ENCODE results near the gene SDHB.

The SDHB gene

DNA sequence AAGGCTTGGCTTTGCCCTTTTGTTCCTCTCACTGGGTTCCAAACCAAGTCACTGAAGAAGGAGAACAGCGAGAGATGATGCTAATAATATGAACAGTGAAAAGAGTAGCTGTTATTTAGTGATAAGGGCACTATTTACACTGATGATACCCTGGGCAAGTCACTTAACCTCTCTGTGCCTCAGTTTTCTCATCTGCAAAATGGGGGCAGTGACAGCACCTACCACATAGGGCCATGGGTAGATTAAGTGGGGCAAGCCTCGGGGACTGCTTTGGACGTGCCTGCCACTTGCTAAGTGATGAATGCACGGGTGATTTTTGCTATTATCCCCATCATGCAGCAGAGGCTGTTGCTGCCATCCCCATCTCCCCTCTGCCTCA, 51.3 kb downstream of the SDHB start:
- no peak for DNase-seq (ENCODE audit: extremely low read depth, insufficient read length)
- Histone ChIP-seq H3K36me3 (ENCODE audit: control insufficient read depth, insufficient read depth, low read length) (peaks cover 7% of the 10 kb centered on the region), H3K4me3 (replicated peaks; ENCODE audit: low read depth, low read length) (no peak overlapping the region), H3K27me3 (replicated peaks; ENCODE audit: control insufficient read depth, insufficient read depth, low read length) (no peaks in the 10 kb centered on the region)
- TF ChIP-seq, protein P1, sequence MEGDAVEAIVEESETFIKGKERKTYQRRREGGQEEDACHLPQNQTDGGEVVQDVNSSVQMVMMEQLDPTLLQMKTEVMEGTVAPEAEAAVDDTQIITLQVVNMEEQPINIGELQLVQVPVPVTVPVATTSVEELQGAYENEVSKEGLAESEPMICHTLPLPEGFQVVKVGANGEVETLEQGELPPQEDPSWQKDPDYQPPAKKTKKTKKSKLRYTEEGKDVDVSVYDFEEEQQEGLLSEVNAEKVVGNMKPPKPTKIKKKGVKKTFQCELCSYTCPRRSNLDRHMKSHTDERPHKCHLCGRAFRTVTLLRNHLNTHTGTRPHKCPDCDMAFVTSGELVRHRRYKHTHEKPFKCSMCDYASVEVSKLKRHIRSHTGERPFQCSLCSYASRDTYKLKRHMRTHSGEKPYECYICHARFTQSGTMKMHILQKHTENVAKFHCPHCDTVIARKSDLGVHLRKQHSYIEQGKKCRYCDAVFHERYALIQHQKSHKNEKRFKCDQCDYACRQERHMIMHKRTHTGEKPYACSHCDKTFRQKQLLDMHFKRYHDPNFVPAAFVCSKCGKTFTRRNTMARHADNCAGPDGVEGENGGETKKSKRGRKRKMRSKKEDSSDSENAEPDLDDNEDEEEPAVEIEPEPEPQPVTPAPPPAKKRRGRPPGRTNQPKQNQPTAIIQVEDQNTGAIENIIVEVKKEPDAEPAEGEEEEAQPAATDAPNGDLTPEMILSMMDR (IDR thresholded peaks at IDR 0.05; ENCODE audit: insufficient read depth, low read length, poor library complexity, severe bottlenecking) = no peak

- Histone ChIP-seq H3K4me3 (replicated peaks; ENCODE audit: low read depth, low read length) (no peak overlapping the region), H3K27me3 (replicated peaks; ENCODE audit: control insufficient read depth, insufficient read depth, low read length) (no peaks in the 10 kb centered on the region), H3K36me3 (ENCODE audit: control insufficient read depth, insufficient read depth, low read length) (peaks cover 7% of the 10 kb centered on the region)
- DNase-seq (ENCODE audit: extremely low read depth, insufficient read length) = no peak
- TF ChIP-seq, protein P1 (IDR thresholded peaks at IDR 0.05; ENCODE audit: insufficient read depth, low read length, poor library complexity, severe bottlenecking) = no peak
Observed at GRCh38 chr1:17001760-17002523, 51.9 kb downstream of the SDHB start.

DNA sequence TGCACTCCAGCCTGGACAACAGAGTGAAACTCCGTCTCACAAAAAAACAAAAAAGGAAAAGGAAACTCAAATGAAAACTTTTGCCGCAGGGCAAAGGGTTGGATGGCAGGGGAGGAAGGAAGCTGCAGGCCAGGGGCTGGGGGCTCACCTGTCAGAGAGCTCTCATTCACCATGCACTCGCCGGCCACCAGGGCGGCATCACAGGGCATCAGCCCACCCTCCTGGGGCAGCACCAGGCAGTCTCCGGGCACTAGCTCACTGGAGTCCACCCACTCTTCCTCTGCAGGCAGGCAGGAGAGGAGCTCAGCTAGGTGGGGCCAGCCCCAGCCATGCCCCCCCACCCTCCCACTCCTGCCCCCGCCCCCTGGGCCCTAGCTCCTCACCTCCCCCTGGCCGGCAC, 54.0 kb downstream of the SDHB start:
- Histone ChIP-seq H3K27me3 (replicated peaks; ENCODE audit: control insufficient read depth, insufficient read depth, low read length) (no peaks in the 10 kb centered on the region), H3K4me3 (replicated peaks; ENCODE audit: low read depth, low read length) (no peak overlapping the region), H3K36me3 (ENCODE audit: control insufficient read depth, insufficient read depth, low read length) (peaks cover 7% of the 10 kb centered on the region)
- DNase-seq (ENCODE audit: extremely low read depth, insufficient read length) = no peak
- TF ChIP-seq, protein P1 (IDR thresholded peaks at IDR 0.05; ENCODE audit: insufficient read depth, low read length, poor library complexity, severe bottlenecking) = peak; percentile 14

DNA sequence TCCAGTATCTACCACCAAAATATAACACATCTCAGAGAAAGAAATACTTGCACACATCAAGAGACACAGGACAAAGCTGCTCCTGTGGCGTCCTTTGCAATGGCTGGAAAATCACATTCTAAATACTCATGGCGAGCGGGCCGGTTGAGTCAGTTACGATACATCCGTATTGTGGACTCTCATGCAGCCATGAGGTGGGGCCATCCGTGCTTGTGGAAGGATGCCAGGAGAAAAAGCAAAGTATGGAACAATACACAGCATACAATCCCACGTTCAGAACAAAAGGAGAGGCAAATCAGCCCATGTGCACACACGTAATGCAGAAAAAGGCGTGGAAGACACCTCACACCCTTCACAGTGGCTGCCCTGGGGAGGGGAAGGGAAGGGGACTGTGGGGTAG, 55.2 kb downstream of the SDHB start:
- Histone ChIP-seq H3K27me3 (replicated peaks; ENCODE audit: control insufficient read depth, insufficient read depth, low read length) (no peaks in the 10 kb centered on the region), H3K36me3 (ENCODE audit: control insufficient read depth, insufficient read depth, low read length) (peaks cover 4% of the 10 kb centered on the region), H3K4me3 (replicated peaks; ENCODE audit: low read depth, low read length) (no peak overlapping the region)
- DNase-seq (ENCODE audit: extremely low read depth, insufficient read length) = no peak
- TF ChIP-seq, protein P1 (IDR thresholded peaks at IDR 0.05; ENCODE audit: insufficient read depth, low read length, poor library complexity, severe bottlenecking) = no peak

DNA sequence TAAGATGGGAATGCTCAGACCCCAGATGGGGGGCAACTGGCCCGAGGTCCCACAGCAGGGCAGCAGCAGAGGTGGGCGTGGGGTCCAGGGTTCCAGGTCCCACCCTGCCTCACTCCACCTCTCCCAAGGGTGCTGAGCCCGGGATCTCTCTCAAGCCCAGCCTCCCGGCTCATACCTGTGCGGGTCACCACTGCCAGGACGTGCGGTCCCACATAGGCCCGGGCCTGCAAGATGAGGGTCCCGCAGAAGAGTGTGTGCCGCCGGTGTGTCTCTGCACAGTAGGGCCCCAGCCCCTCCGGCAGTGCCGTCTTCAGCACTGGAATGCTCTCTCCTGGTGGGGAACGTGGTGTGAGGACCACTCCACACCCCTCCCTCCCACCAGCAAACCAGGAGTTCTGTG, 57.0 kb downstream of the SDHB start:
- Histone ChIP-seq H3K4me3 (replicated peaks; ENCODE audit: low read depth, low read length) (no peak overlapping the region), H3K27me3 (replicated peaks; ENCODE audit: control insufficient read depth, insufficient read depth, low read length) (no peaks in the 10 kb centered on the region), H3K36me3 (ENCODE audit: control insufficient read depth, insufficient read depth, low read length) (peaks cover 2% of the 10 kb centered on the region)
- TF ChIP-seq, protein P1 (IDR thresholded peaks at IDR 0.05; ENCODE audit: insufficient read depth, low read length, poor library complexity, severe bottlenecking) = no peak
- DNase-seq (ENCODE audit: extremely low read depth, insufficient read length) = no peak

Measured in GM06990 (cell line).